GM12878 (cell line): ENCODE results near the gene ARFIP1.

Experiments used
- BCL11A ChIP-seq: IDR thresholded peaks from 2 replicates; pipeline ENCODE4 v1.6.1; 2011; ENCODE audit warnings: low read depth, low read length
- FOS ChIP-seq: IDR thresholded peaks from 3 replicates; pipeline ENCODE4 v1.6.1; 2011; ENCODE audit warnings: borderline replicate concordance; ENCODE audit not compliant: insufficient read length; ENCODE audit errors: extremely low read depth
- FOXM1 ChIP-seq: IDR thresholded peaks from 2 replicates; pipeline ENCODE4 v1.6.1; 2012; ENCODE audit warnings: low read depth, mild to moderate bottlenecking, inconsistent platforms, low read length, moderate library complexity
- HCFC1 ChIP-seq: fragments of 150-350 bp; IDR thresholded peaks from 2 replicates; pipeline ENCODE4 v1.6.1; 2014; ENCODE audit warnings: low read length
- HDAC6 ChIP-seq: fragments of 200-600 bp; sonication (generic); IDR thresholded peaks from one replicate; pipeline ENCODE4 v1.8.0; 2017; ENCODE audit warnings: antibody characterized with exemption; ENCODE audit not compliant: unreplicated experiment
- SMC3 ChIP-seq: IDR thresholded peaks from 2 replicates; pipeline ENCODE4 v1.6.1; 2011; ENCODE audit warnings: low read length, improper control_type of control experiment, borderline replicate concordance
- ZZZ3 ChIP-seq: IDR thresholded peaks from 2 replicates; pipeline ENCODE4 v1.6.1; 2011; ENCODE audit warnings: low read depth; ENCODE audit not compliant: control insufficient read depth, insufficient read length
- TF ChIP-seq, protein P1 (sequence below), 3 experiments: IDR thresholded peaks in 2 of 3; conservative IDR thresholded peaks in 1 of 3; 2 replicates each; pipeline ENCODE4 v1.5.1; 2011; ENCODE audit warnings: low read depth in 3 of 3, low read length in 3 of 3, mild to moderate bottlenecking in 3 of 3, control low read depth in 2 of 3, moderate library complexity in 2 of 3, inconsistent platforms in 1 of 3, mixed read lengths in 1 of 3; ENCODE audit not compliant: control insufficient read depth in 2 of 3, insufficient read depth in 1 of 3; ENCODE audit errors: extremely low read depth in 1 of 3

DNA sequence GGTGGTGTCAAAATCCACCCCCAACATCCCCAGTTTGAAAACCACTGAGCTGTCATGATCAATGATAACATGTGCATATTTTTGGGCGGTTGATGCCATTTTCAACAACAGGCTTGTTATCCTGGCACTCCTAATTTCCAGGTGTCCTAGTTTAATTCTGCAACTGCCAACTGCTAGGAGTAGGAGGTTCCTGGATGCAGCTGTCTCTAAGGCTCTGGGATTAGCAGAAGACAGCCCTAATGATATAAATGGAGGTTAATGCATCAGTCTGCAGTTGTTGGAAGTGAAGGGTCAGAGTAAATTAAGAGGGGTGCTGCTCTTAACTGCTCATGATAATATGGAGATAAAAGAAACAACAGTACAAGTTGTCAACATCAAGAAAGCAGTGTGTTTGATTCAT lies 23.8 kb downstream of the ARFIP1 start:
- TF ChIP-seq, protein P1, sequence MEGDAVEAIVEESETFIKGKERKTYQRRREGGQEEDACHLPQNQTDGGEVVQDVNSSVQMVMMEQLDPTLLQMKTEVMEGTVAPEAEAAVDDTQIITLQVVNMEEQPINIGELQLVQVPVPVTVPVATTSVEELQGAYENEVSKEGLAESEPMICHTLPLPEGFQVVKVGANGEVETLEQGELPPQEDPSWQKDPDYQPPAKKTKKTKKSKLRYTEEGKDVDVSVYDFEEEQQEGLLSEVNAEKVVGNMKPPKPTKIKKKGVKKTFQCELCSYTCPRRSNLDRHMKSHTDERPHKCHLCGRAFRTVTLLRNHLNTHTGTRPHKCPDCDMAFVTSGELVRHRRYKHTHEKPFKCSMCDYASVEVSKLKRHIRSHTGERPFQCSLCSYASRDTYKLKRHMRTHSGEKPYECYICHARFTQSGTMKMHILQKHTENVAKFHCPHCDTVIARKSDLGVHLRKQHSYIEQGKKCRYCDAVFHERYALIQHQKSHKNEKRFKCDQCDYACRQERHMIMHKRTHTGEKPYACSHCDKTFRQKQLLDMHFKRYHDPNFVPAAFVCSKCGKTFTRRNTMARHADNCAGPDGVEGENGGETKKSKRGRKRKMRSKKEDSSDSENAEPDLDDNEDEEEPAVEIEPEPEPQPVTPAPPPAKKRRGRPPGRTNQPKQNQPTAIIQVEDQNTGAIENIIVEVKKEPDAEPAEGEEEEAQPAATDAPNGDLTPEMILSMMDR (IDR thresholded peaks at IDR 0.05 in 2 of 3, conservative IDR thresholded peaks at IDR 0.05 in 1 of 3; ENCODE audit: control insufficient read depth in 2 of 3, extremely low read depth in 1 of 3, insufficient read depth in 1 of 3, low read depth in 3 of 3, low read length in 3 of 3) = no peak
- TF ChIP-seq HDAC6 (no peak), ZZZ3 (no peak), FOXM1 (no peak), FOS (no peak), HCFC1 (no peak), SMC3 (no peak), BCL11A (no peak)
